Tibial nerve (tissue), 3 donors: ENCODE data around the gene C19orf73.

Source experiments
- EP300 ChIP-seq, 2 donors: sonication (generic); formaldehyde crosslinking; IDR thresholded peaks; one replicate each; pipeline ENCODE4 v1.6.1; 2017; ENCODE audit warnings: antibody characterized with exemption in 2 of 2, mild to moderate bottlenecking in 1 of 2
- POLR2A ChIP-seq, 2 donors: fragments of 450-650 bp; IDR thresholded peaks; one replicate each; pipeline ENCODE4 v1.6.1; 2017; ENCODE audit warnings: antibody characterized with exemption in 2 of 2, mild to moderate bottlenecking in 2 of 2, moderate library complexity in 2 of 2

- no peak for TF ChIP-seq POLR2A (IDR thresholded peaks at IDR 0.05)
- TF ChIP-seq EP300 (IDR thresholded peaks at IDR 0.05), result no peak
Measured at GRCh38 chr19:49117677-49118564, 1.0 kb downstream of the C19orf73 start.
